Measurements from ENCODE around the gene RABGAP1L. TPM values are rescaled to one million over a fixed set of nuclear protein-coding genes. Genes with fewer than 3 reads are reported as not detected.

RABGAP1L gene
- total and polyA plus RNA-seq, 2 donors (not counting 3 experiments of a cell fraction or from before 2014, with no cell fraction given) = 6.4 to 22.2 TPM

DNA sequence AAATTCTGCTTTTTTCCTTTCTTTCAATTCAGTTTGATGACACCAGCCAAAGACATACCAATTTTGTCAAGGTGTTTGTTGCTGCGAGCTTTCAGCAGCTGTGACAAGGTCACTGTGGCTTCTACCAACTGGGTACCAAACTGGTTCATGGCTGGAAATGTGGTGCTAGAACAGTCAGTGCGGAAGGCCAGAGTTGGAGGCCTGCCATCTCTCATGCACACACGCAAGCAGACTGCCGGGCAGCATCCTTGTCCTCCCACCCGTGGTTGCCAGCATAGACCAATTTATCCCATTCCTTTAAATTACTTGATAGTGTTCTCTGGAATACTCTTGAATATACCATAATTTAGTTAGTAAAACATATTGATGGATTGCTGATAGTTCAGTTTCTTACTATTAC, 208.6 kb downstream of the RABGAP1L start:
- FAIRE-seq (no peak), DNase-seq (ENCODE audit: low read depth, low spot score) (no peak)
- no peaks in the 10 kb centered on the region for H4K20me1 ChIP-seq (replicated peaks; ENCODE audit: control insufficient read depth, extremely low read depth, insufficient read depth, low read length)
- no peak overlapping the region for H3K27ac ChIP-seq (ENCODE audit: insufficient read depth, low read depth, low read length)
- TF ChIP-seq, protein P1, sequence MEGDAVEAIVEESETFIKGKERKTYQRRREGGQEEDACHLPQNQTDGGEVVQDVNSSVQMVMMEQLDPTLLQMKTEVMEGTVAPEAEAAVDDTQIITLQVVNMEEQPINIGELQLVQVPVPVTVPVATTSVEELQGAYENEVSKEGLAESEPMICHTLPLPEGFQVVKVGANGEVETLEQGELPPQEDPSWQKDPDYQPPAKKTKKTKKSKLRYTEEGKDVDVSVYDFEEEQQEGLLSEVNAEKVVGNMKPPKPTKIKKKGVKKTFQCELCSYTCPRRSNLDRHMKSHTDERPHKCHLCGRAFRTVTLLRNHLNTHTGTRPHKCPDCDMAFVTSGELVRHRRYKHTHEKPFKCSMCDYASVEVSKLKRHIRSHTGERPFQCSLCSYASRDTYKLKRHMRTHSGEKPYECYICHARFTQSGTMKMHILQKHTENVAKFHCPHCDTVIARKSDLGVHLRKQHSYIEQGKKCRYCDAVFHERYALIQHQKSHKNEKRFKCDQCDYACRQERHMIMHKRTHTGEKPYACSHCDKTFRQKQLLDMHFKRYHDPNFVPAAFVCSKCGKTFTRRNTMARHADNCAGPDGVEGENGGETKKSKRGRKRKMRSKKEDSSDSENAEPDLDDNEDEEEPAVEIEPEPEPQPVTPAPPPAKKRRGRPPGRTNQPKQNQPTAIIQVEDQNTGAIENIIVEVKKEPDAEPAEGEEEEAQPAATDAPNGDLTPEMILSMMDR (IDR thresholded peaks at IDR 0.05; ENCODE audit: extremely low read depth in 1 of 2, insufficient read depth in 1 of 2, low read depth in 1 of 2, low read length in 2 of 2) = no peak
- TF ChIP-seq, protein P2, sequence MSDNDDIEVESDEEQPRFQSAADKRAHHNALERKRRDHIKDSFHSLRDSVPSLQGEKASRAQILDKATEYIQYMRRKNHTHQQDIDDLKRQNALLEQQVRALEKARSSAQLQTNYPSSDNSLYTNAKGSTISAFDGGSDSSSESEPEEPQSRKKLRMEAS (IDR thresholded peaks at IDR 0.05; ENCODE audit: insufficient read depth, insufficient read length) = no peak
- TF ChIP-seq MYC (IDR thresholded peaks at IDR 0.05; ENCODE audit: low read depth, low read length) (no peak), EZH2 (IDR thresholded peaks at IDR 0.05; ENCODE audit: borderline replicate concordance, low read depth, low read length, severe bottlenecking) (no peak)
- H3K4me2 ChIP-seq (ENCODE audit: insufficient read depth, low read length) = no peak overlapping the region
- no peaks in the 10 kb centered on the region for H3K79me2 ChIP-seq (ENCODE audit: control insufficient read depth, insufficient read depth, low read length)
- dilution Hi-C loops (cut with MboI; ENCODE audit: extremely low pct_ligation_motif_present, low sequenced_read_pairs) (no loop called here), intact Hi-C loops (cut with micrococcal nuclease) (no loop called here)
- H3K9me1 ChIP-seq (replicated peaks; ENCODE audit: control insufficient read depth, extremely low read depth, insufficient read depth, low read length) = no peaks in the 10 kb centered on the region
- no peaks in the 10 kb centered on the region for H3K9me3 ChIP-seq (replicated peaks; ENCODE audit: control insufficient read depth, insufficient read depth, low read length)
- no peak overlapping the region for H3K9ac ChIP-seq (replicated peaks; ENCODE audit: extremely low read depth, insufficient read depth, low read length)
- H3K36me3 ChIP-seq (ENCODE audit: control insufficient read depth in 2 of 2, extremely low read depth in 1 of 2, insufficient read depth in 2 of 2, low read length in 2 of 2) = no peaks in the 10 kb centered on the region
- no peak overlapping the region for H3K4me3 ChIP-seq (replicated peaks in 1 of 3; ENCODE audit: insufficient read depth in 1 of 3, low read depth in 1 of 3, low read length in 3 of 3)
- ChIA-PET CTCF (no interaction called here), POLR2A (no interaction called here)
- no peaks in the 10 kb centered on the region for H3K4me1 ChIP-seq (ENCODE audit: control insufficient read depth, extremely low read depth, insufficient read depth, low read length)
- BruUV-seq (replicated peaks) = no TSS peak
- no peaks in the 10 kb centered on the region for H3K27me3 ChIP-seq (ENCODE audit: control insufficient read depth in 2 of 2, insufficient read depth in 2 of 2, low read length in 2 of 2)
- no peak overlapping the region for H2AFZ ChIP-seq (ENCODE audit: low read depth, low read length)

GRCh38 chr1:174376030-174376429, 216.7 kb downstream of the RABGAP1L start:
- H3K9ac ChIP-seq (replicated peaks; ENCODE audit: extremely low read depth, insufficient read depth, low read length) = no peak overlapping the region
- H3K9me3 ChIP-seq (replicated peaks; ENCODE audit: control insufficient read depth, insufficient read depth, low read length) = no peaks in the 10 kb centered on the region
- no peak overlapping the region for H3K4me2 ChIP-seq (ENCODE audit: insufficient read depth, low read length)
- H3K9me1 ChIP-seq (replicated peaks; ENCODE audit: control insufficient read depth, extremely low read depth, insufficient read depth, low read length) = no peaks in the 10 kb centered on the region
- ChIA-PET CTCF (interaction anchor here (1.3 kb wide), 1 partner anchor 40 kb away, joined by 3 read pairs; no protein-coding TSS in a partner anchor), POLR2A (no interaction called here)
- no peaks in the 10 kb centered on the region for H3K79me2 ChIP-seq (ENCODE audit: control insufficient read depth, insufficient read depth, low read length)
- TF ChIP-seq, protein P1 (IDR thresholded peaks at IDR 0.05; ENCODE audit: extremely low read depth in 1 of 2, insufficient read depth in 1 of 2, low read depth in 1 of 2, low read length in 2 of 2) = no peak
- TF ChIP-seq, protein P2 (IDR thresholded peaks at IDR 0.05; ENCODE audit: insufficient read depth, insufficient read length) = no peak
- TF ChIP-seq MYC (IDR thresholded peaks at IDR 0.05; ENCODE audit: low read depth, low read length) (no peak), POLR2AphosphoS5 (IDR thresholded peaks at IDR 0.05; ENCODE audit: insufficient read depth, low read depth, low read length) (no peak), FOS (IDR thresholded peaks at IDR 0.05; ENCODE audit: borderline replicate concordance, insufficient read depth, low read length) (no peak), GATA2 (IDR thresholded peaks at IDR 0.05; ENCODE audit: insufficient read depth, insufficient read length, low read depth, low read length) (no peak)
- H2AFZ ChIP-seq (ENCODE audit: low read depth, low read length) = no peak overlapping the region
- DNase-seq (ENCODE audit: low read depth, low spot score) = no peak
- intact Hi-C loops (cut with micrococcal nuclease) (no loop called here), dilution Hi-C loops (cut with MboI; ENCODE audit: extremely low pct_ligation_motif_present, low sequenced_read_pairs) (no loop called here)
- H3K4me3 ChIP-seq (replicated peaks in 1 of 3; ENCODE audit: insufficient read depth in 1 of 3, low read depth in 1 of 3, low read length in 3 of 3) = no peak overlapping the region
- H3K27me3 ChIP-seq (ENCODE audit: control insufficient read depth in 2 of 2, insufficient read depth in 2 of 2, low read length in 2 of 2) = no peaks in the 10 kb centered on the region
- no peaks in the 10 kb centered on the region for H3K4me1 ChIP-seq (ENCODE audit: control insufficient read depth, extremely low read depth, insufficient read depth, low read length)
- no TSS peak for BruUV-seq (replicated peaks)
- no peaks in the 10 kb centered on the region for H4K20me1 ChIP-seq (replicated peaks; ENCODE audit: control insufficient read depth, extremely low read depth, insufficient read depth, low read length)
- no peak overlapping the region for H3K27ac ChIP-seq (ENCODE audit: insufficient read depth, low read depth, low read length)
- no peaks in the 10 kb centered on the region for H3K36me3 ChIP-seq (ENCODE audit: control insufficient read depth in 2 of 2, extremely low read depth in 1 of 2, insufficient read depth in 2 of 2, low read length in 2 of 2)
- no peak for FAIRE-seq

Measured in endothelial cell of umbilical vein (primary cell).